H1 (cell line): ENCODE measurements around the gene DDB1. TPM values are rescaled to one million over a fixed set of nuclear protein-coding genes. Genes with fewer than 3 reads are reported as not detected.

Source experiments
- CTCF ChIA-PET: fragments of 300-600 bp; sonication (Branson Sonifier 250); formaldehyde crosslinking; loops from one replicate; lab custom pipeline; 2021; ENCODE audit not compliant: partially characterized antibody; lab: Charles Lee
- POLR2A ChIA-PET: fragments of 300-600 bp; sonication (Branson Sonifier 250); formaldehyde crosslinking; loops from one replicate; lab custom pipeline; 2021; ENCODE audit warnings: inconsistent platforms; ENCODE audit not compliant: partially characterized antibody; lab: Charles Lee
- DNase-seq, 2 experiments: peaks; one replicate each; pipeline versions ENCODE4 v3.0.0 to v3.0.0-alpha.2; 2010 to 2022; ENCODE audit warnings: low spot score in 2 of 2, low read depth in 1 of 2, mixed read lengths in 1 of 2
- FAIRE-seq: peaks from 2 replicates; lab custom pipeline; 2011; peaks lifted over from hg19 to GRCh38; lab: Jason Lieb, UNC
- H2AFZ ChIP-seq: 2 replicates; pipeline ENCODE4 v1.8.1; 2012; ENCODE audit warnings: low read length, inconsistent platforms
- H2AK5ac ChIP-seq: 2 replicates; pipeline ENCODE4 v1.6.1; 2013; ENCODE audit warnings: low read depth, low read length
- H2BK120ac ChIP-seq: replicated peaks from 2 replicates; pipeline ENCODE3; 2013; ENCODE audit warnings: low read depth, low read length, inconsistent platforms
- H2BK12ac ChIP-seq: 2 replicates; pipeline ENCODE4 v1.6.1; 2013; ENCODE audit warnings: low read depth, low read length
- H2BK15ac ChIP-seq: 2 replicates; pipeline ENCODE4 v1.6.1; 2013; ENCODE audit warnings: low read length
- H2BK20ac ChIP-seq: 2 replicates; pipeline ENCODE4 v1.6.1; 2013; ENCODE audit warnings: low read length
- H2BK5ac ChIP-seq: 2 replicates; pipeline ENCODE4 v1.6.1; 2013; ENCODE audit warnings: low read depth, low read length
- H3K14ac ChIP-seq: 2 replicates; pipeline ENCODE4 v1.6.1; 2013; ENCODE audit warnings: inconsistent platforms; ENCODE audit not compliant: insufficient read length
- H3K18ac ChIP-seq: 2 replicates; pipeline ENCODE4 v1.6.1; 2013; ENCODE audit warnings: low read length; ENCODE audit errors: extremely low read depth
- H3K23ac ChIP-seq: 2 replicates; pipeline ENCODE4 v1.6.1; 2013; ENCODE audit warnings: inconsistent platforms; ENCODE audit not compliant: insufficient read length
- H3K23me2 ChIP-seq: 2 replicates; pipeline ENCODE4 v1.6.1; 2013; ENCODE audit warnings: low read depth, low read length
- H3K27ac ChIP-seq: 2 replicates; pipeline ENCODE4 v1.6.1; 2011; ENCODE audit warnings: low read depth, low read length, inconsistent platforms
- H3K27me3 ChIP-seq, 4 experiments: replicated peaks in 1 of 4; 1 replicate in 1 of 4; 2 replicates in 3 of 4; pipeline versions ENCODE4 v1.6.1 to v1.8.1; 2011 to 2013; ENCODE audit warnings: low read length in 3 of 4, mild to moderate bottlenecking in 3 of 4, inconsistent platforms in 2 of 4, mixed read lengths in 2 of 4, moderate library complexity in 1 of 4; ENCODE audit not compliant: control insufficient read depth in 3 of 4, insufficient read depth in 3 of 4; ENCODE audit errors: extremely low read depth in 1 of 4
- H3K36me3 ChIP-seq, 4 experiments: 2 replicates each; pipeline versions ENCODE4 v1.6.1 to v1.8.1; 2011 to 2013; ENCODE audit warnings: mild to moderate bottlenecking in 4 of 4, low read length in 3 of 4, moderate library complexity in 2 of 4, control low read depth in 1 of 4, inconsistent platforms in 1 of 4; ENCODE audit not compliant: insufficient read depth in 4 of 4, control insufficient read depth in 2 of 4
- H3K4ac ChIP-seq: replicated peaks from 2 replicates; pipeline ENCODE3; 2013; ENCODE audit warnings: low read length, low read depth, mixed read lengths, inconsistent platforms; ENCODE audit not compliant: insufficient read length
- H3K4me1 ChIP-seq, 4 experiments: replicated peaks in 1 of 4; 1 replicate in 1 of 4; 2 replicates in 3 of 4; pipeline versions ENCODE4 v1.6.1 to v1.8.1; 2011 to 2013; ENCODE audit warnings: low read length in 3 of 4, inconsistent platforms in 2 of 4, mixed read lengths in 1 of 4; ENCODE audit not compliant: insufficient read depth in 4 of 4, control insufficient read depth in 3 of 4
- H3K4me2 ChIP-seq, 2 experiments: 2 replicates each; pipeline versions ENCODE4 v1.6.1 to v1.8.1; 2011 to 2013; ENCODE audit warnings: low read depth in 2 of 2, low read length in 2 of 2, control low read depth in 1 of 2, inconsistent platforms in 1 of 2, mild to moderate bottlenecking in 1 of 2; ENCODE audit not compliant: insufficient read depth in 1 of 2
- H3K4me3 ChIP-seq, 4 experiments: fragments of 200-600, 300-600 bp in 1 of 4; sonication (generic), shearing (Covaris generic), sonication (Bioruptor Twin) in 1 of 4; 2 replicates each; pipeline versions ENCODE4 v1.5.1 to v1.8.1; 2011 to 2016; ENCODE audit warnings: low read length in 4 of 4, low read depth in 3 of 4, control low read depth in 2 of 4, inconsistent platforms in 2 of 4, mild to moderate bottlenecking in 2 of 4, mixed read lengths in 1 of 4, moderate library complexity in 1 of 4; ENCODE audit not compliant: insufficient read depth in 2 of 4; ENCODE audit errors: extremely low read depth in 1 of 4
- H3K56ac ChIP-seq: replicated peaks from 2 replicates; pipeline ENCODE3; 2013; ENCODE audit warnings: low read depth, mild to moderate bottlenecking, mixed read lengths, low read length, inconsistent platforms; ENCODE audit not compliant: insufficient read length
- H3K79me1 ChIP-seq: 2 replicates; pipeline ENCODE4 v1.6.1; 2013; ENCODE audit warnings: low read depth, low read length, control low read depth
- H3K79me2 ChIP-seq, 2 experiments: 2 replicates each; pipeline versions ENCODE4 v1.6.1 to v1.8.1; 2012 to 2013; ENCODE audit warnings: low read length in 2 of 2, mild to moderate bottlenecking in 2 of 2, inconsistent platforms in 1 of 2; ENCODE audit not compliant: insufficient read depth in 2 of 2, control insufficient read depth in 1 of 2
- H3K9ac ChIP-seq, 4 experiments: replicated peaks in 1 of 4; 1 replicate in 1 of 4; 2 replicates in 3 of 4; pipeline versions ENCODE4 v1.6.1 to v1.8.1; 2011 to 2013; ENCODE audit warnings: low read depth in 3 of 4, low read length in 3 of 4, control low read depth in 2 of 4, mild to moderate bottlenecking in 2 of 4, moderate library complexity in 2 of 4, inconsistent platforms in 1 of 4; ENCODE audit errors: extremely low read depth in 1 of 4
- H3K9me3 ChIP-seq, 2 experiments: 2 replicates each; pipeline versions ENCODE4 v1.6.1 to v1.8.1; 2012 to 2013; ENCODE audit warnings: mild to moderate bottlenecking in 2 of 2, moderate library complexity in 2 of 2, control low read depth in 1 of 2, inconsistent platforms in 1 of 2, low read depth in 1 of 2, low read length in 1 of 2, mixed read lengths in 1 of 2; ENCODE audit not compliant: insufficient read depth in 2 of 2
- H4K20me1 ChIP-seq, 2 experiments: replicated peaks in 1 of 2; 2 replicates each; pipeline versions ENCODE3 to v1.8.1; 2011 to 2013; ENCODE audit warnings: inconsistent platforms in 2 of 2, low read length in 2 of 2, mild to moderate bottlenecking in 1 of 2; ENCODE audit not compliant: insufficient read depth in 2 of 2, control insufficient read depth in 1 of 2
- H4K5ac ChIP-seq: 2 replicates; pipeline ENCODE4 v1.6.1; 2013; ENCODE audit warnings: low read length, low read depth, mixed read lengths, inconsistent platforms; ENCODE audit not compliant: insufficient read length
- H4K8ac ChIP-seq: 2 replicates; pipeline ENCODE4 v1.8.0; 2013; ENCODE audit warnings: mild to moderate bottlenecking, moderate library complexity, low read length, inconsistent platforms; ENCODE audit not compliant: insufficient read depth; ENCODE audit errors: extremely low read depth
- H4K91ac ChIP-seq: replicated peaks from 2 replicates; pipeline ENCODE3; 2013; ENCODE audit warnings: low read length, mixed read lengths, inconsistent platforms; ENCODE audit not compliant: insufficient read length
- ATF3 ChIP-seq: IDR thresholded peaks from 2 replicates; pipeline ENCODE4 v1.6.1; 2011; ENCODE audit warnings: low read depth, mild to moderate bottlenecking, low read length; ENCODE audit not compliant: insufficient read depth
- CHD2 ChIP-seq: IDR thresholded peaks from 2 replicates; pipeline ENCODE4 v1.6.1; 2012; ENCODE audit warnings: low read length, improper control_type of control experiment
- CTCF ChIP-seq, 3 experiments: IDR thresholded peaks; 1 replicate in 2 of 3; 2 replicates in 1 of 3; pipeline versions ENCODE4 v1.5.1 to v1.6.1; 2011; ENCODE audit warnings: low read length in 3 of 3, mild to moderate bottlenecking in 3 of 3, inconsistent platforms in 2 of 3, low read depth in 1 of 3, moderate library complexity in 1 of 3; ENCODE audit not compliant: insufficient read depth in 1 of 3; ENCODE audit errors: control extremely low read depth in 1 of 3
- E2F6 ChIP-seq: IDR thresholded peaks from 2 replicates; pipeline ENCODE4 v1.6.1; 2012; ENCODE audit warnings: inconsistent platforms
- RAD21 ChIP-seq, 2 experiments: IDR thresholded peaks in 1 of 2; conservative IDR thresholded peaks in 1 of 2; 2 replicates each; pipeline ENCODE4 v1.6.1; 2011; ENCODE audit warnings: low read depth in 2 of 2, low read length in 2 of 2, improper control_type of control experiment in 1 of 2, inconsistent platforms in 1 of 2, mild to moderate bottlenecking in 1 of 2, moderate library complexity in 1 of 2
- RNF2 ChIP-seq: fragments of 200-900, 300-1000 bp; sonication (generic); IDR thresholded peaks from 2 replicates; pipeline ENCODE4 v1.7.1; 2016; ENCODE audit warnings: borderline replicate concordance, low read depth, mild to moderate bottlenecking, antibody characterized with exemption, low read length; ENCODE audit not compliant: poor library complexity, severe bottlenecking; ENCODE audit errors: missing control alignments
- RXRA ChIP-seq: IDR thresholded peaks from 2 replicates; pipeline ENCODE4 v1.6.1; 2011; ENCODE audit warnings: low read depth, mild to moderate bottlenecking, low read length, moderate library complexity; ENCODE audit not compliant: insufficient read depth
- TBP ChIP-seq: IDR thresholded peaks from 2 replicates; pipeline ENCODE4 v1.6.1; 2011; ENCODE audit warnings: low read depth, low read length, improper control_type of control experiment
- WGBS, 2 experiments: shearing (Covaris generic) in 1 of 2; methylation state at CpG; one replicate each; pipeline versions ENCODE4 v1.1.6 to v1.1.7; 2013 to 2015; ENCODE audit warnings: low lambda C conversion rate in 2 of 2, mixed read lengths in 2 of 2, inconsistent platforms in 1 of 2, low coverage in 1 of 2, missing lambda C conversion rate in 1 of 2; ENCODE audit not compliant: insufficient replicate concordance in 2 of 2, insufficient coverage in 1 of 2, insufficient read length in 1 of 2; ENCODE audit errors: extremely low coverage in 1 of 2, missing lambda C conversion rate in 1 of 2; 5-methylcytosine and 5-hydroxymethylcytosine counted together
- polyA plus RNA-seq, 7 experiments: library from polyadenylated mRNA; depleted of rRNA in 3 of 7; stranded (reverse) in 5 of 7; unstranded in 2 of 7; fragments of >200 nt in 5 of 7; fragments of 200-250 nt in 2 of 7; gene quantifications; 1 replicate in 5 of 7; 2 replicates in 1 of 7; 4 replicates in 1 of 7; pipeline versions ENCODE4 v1.2.1 to v1.2.3, GENCODE V29; 2011 to 2013; ENCODE audit warnings: missing spikeins in 2 of 7, mixed read lengths in 2 of 7
- total RNA-seq: library from RNA; stranded (reverse); fragmentation: NEBNext Ultra II Directional; extraction: Animal tissue kit (Norgen Biotek cat#: 25700); gene quantifications from 2 replicates; pipeline ENCODE4 v1.2.1, GENCODE V29; 2021

DDB1 gene
- total and polyA plus RNA-seq, 2 of the 8 experiments (the other 6 are each of a cell fraction or from before 2014, with no cell fraction given) = 275 to 306 TPM

- H3K79me2 ChIP-seq = no peaks in the 10 kb centered on the region
- no peak overlapping the region for H3K4ac ChIP-seq
- no peaks in the 10 kb centered on the region for H3K23me2 ChIP-seq
- no peak overlapping the region for H4K8ac ChIP-seq
- H3K14ac ChIP-seq = no peak overlapping the region
- H3K56ac ChIP-seq = no peak overlapping the region
- DNase-seq (no peak), FAIRE-seq (no peak)
- no peak overlapping the region for H2BK20ac ChIP-seq
- H2BK15ac ChIP-seq = no peak overlapping the region
- WGBS, 2 experiments = 88% methylated on average over 1 of the region's 1 CpG; no CpG with 5 or more reads in 1 of the 2 experiments
- H3K9ac ChIP-seq = no peak overlapping the region
- no peaks in the 10 kb centered on the region for H3K9me3 ChIP-seq
- H3K27ac ChIP-seq = no peak overlapping the region
- no peak overlapping the region for H2BK12ac ChIP-seq
- H2AK5ac ChIP-seq = no peak overlapping the region
- H3K79me1 ChIP-seq = no peaks in the 10 kb centered on the region; the same call in 1 of the 2 replicates
- no peak overlapping the region for H3K23ac ChIP-seq
- H2AFZ ChIP-seq = no peak overlapping the region
- CTCF ChIA-PET = interaction anchor here (1.5 to 7.1 kb wide), 3 partner anchors 14 to 35 kb away, joined by 3 to 80 read pairs (median 55); no protein-coding TSS in a partner anchor
- no peak overlapping the region for H4K5ac ChIP-seq
- peaks cover 0 to 8% of the 10 kb centered on the region in 2 experiments for H4K20me1 ChIP-seq
- H3K18ac ChIP-seq = no peak overlapping the region
- H3K4me3 ChIP-seq = no peak overlapping the region
- no peak overlapping the region for H4K91ac ChIP-seq
- no peak overlapping the region for H2BK5ac ChIP-seq
- H3K4me2 ChIP-seq = no peak overlapping the region
- H3K27me3 ChIP-seq = no peaks in the 10 kb centered on the region
- no peaks in the 10 kb centered on the region for H3K4me1 ChIP-seq
- POLR2A ChIA-PET = interaction anchor here (0.7 to 39.7 kb wide), 4 partner anchors 14 to 1133 kb away, joined by 3 to 1106 read pairs (median 32); partner anchors contain the start of genes CYB561A3, DDB1, TKFC and TMEM138
- peaks cover 0 to 13% (median 8%) of the 10 kb centered on the region in 4 experiments; a peak in 6 of 8 replicates for H3K36me3 ChIP-seq
- H2BK120ac ChIP-seq = no peak overlapping the region
- no peak for TF ChIP-seq RNF2
- TF ChIP-seq RXRA = no peak
- TF ChIP-seq CTCF (IDR thresholded peaks at IDR 0.05; ENCODE audit: control extremely low read depth in 1 of 3, insufficient read depth in 1 of 3, low read depth in 1 of 3, low read length in 3 of 3) = no peak
- no peak for TF ChIP-seq RAD21 (IDR thresholded peaks at IDR 0.05 in 1 of 2, conservative IDR thresholded peaks at IDR 0.05 in 1 of 2; ENCODE audit: low read depth in 2 of 2, low read length in 2 of 2)
- TF ChIP-seq ATF3 = no peak
- TF ChIP-seq TBP = no peak
- no peak for TF ChIP-seq E2F6
- TF ChIP-seq CHD2 = no peak
Measured at GRCh38 chr11:61350336-61350735, 17.4 kb upstream of the DDB1 start.
